HG03060 (cell line): Measurements from ENCODE around the gene PRCC.

ENCODE experiments used
- ATAC-seq: cut with Tn5 transposase; IDR thresholded peaks from one replicate; pipeline ENCODE4 v1.9.1; 2021; ENCODE audit warnings: low read depth, moderate number of reproducible peaks; ENCODE audit not compliant: unreplicated experiment

PRCC gene

GRCh38 chr1:156794506-156795373 lies 27.4 kb downstream of the PRCC start:
- no peak for ATAC-seq

DNA sequence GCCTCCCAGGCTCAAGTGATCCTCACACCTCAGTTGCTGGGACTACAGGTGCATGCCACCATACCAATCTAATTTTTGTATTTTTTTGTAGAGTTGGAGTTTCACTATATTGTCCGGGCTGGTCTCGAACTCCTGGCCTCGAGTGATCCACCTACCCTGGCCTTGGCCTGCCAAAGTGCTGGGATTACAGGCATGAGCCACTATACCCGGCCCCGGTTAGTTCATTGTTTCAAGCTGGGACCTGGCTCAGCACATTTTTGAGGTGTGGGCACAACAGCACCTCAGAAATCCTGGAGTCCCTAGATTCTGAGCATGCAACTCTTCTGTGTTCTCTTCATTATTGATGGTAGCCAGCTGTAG lies 28.0 kb downstream of the PRCC start:
- no peak for ATAC-seq

GRCh38 chr1:156795787-156796186 lies 28.5 kb downstream of the PRCC start:
- no peak for ATAC-seq

DNA sequence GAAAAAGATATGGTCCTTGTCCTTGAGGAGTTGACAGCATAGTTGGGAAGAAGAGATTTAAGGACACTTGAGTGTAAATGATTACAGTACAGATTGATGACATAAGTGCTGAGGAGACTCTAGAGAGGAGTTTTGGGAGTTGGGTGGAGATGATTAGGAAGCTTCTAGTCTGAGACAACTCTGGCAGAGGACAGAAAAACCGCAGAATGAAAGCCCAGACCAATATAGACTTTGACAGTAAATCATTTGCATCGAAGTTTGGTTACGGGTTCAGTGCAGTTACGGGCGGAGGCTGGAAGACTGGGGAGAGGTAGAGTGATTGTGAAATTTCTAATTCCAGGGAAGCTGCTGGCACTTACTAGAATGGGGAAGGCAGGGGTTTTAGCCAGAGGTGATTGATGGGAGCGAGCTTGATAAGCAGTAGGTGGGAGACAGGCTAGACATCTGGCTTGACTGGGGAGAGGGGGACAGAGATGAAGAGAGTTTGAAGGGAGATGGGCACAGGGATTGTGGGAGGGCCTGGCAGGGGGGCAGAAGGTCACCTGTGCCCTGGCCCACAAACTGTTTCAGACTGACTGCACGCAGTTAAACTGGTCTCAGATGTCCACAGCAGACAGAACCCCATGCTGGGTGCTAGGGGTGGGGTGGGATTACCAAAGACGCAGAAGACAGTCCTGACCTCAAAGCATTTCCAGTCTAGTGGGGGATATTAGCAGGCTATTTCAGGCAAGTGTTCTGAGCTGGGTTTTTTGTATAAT lies 29.2 kb downstream of the PRCC start:
- ATAC-seq: no peak

GRCh38 chr1:156797212-156797871 lies 30.0 kb downstream of the PRCC start:
- ATAC-seq: no peak

GRCh38 chr1:156801409-156802121 lies 34.2 kb downstream of the PRCC start:
- no peak for ATAC-seq

GRCh38 chr1:156802421-156802935 lies 35.1 kb downstream of the PRCC start:
- ATAC-seq: no peak

- ATAC-seq: no peak
Observed at GRCh38 chr1:156803086-156803851, 35.9 kb downstream of the PRCC start.

- no peak for ATAC-seq
Observed at GRCh38 chr1:156804026-156804425, 36.7 kb downstream of the PRCC start.

DNA sequence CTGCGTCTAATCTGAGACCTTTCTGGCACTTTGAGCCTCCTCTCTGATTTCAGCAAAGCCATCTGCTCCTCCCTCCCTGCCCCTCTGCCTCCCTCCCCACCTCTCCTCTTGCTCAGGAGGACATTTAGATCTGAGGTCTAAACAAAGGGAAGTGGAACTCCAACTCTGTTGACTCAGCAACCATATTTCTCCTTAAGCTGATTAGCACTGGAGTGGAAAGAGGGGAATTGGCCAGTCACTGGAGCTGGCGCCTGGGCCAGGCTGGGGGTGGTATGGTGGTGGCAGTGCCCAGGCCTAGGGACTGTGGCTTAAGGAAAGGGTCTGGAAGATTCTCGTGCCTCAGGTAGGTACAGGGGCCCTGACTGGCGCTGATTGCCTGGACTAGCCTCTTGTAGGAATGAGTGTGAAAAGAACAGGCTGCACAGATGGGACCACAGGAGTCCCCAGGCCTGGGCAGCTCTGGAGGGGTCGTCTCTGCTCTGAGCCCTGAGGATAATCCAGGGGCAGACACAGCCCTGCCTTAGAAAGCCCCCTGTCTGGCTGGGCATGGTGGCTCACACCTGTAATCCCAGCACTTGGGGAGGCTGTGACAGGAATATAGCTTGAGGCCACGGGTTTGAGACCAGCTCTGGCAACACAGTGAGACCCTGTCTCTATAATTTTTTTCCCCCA lies 37.4 kb downstream of the PRCC start:
- ATAC-seq: no peak

- ATAC-seq: no peak
Observed at GRCh38 chr1:156805766-156806511, 38.6 kb downstream of the PRCC start.

- ATAC-seq: no peak
Observed at GRCh38 chr1:156806512-156807440, 39.4 kb downstream of the PRCC start.

- no peak for ATAC-seq
Observed at GRCh38 chr1:156807627-156808026, 40.3 kb downstream of the PRCC start.

DNA sequence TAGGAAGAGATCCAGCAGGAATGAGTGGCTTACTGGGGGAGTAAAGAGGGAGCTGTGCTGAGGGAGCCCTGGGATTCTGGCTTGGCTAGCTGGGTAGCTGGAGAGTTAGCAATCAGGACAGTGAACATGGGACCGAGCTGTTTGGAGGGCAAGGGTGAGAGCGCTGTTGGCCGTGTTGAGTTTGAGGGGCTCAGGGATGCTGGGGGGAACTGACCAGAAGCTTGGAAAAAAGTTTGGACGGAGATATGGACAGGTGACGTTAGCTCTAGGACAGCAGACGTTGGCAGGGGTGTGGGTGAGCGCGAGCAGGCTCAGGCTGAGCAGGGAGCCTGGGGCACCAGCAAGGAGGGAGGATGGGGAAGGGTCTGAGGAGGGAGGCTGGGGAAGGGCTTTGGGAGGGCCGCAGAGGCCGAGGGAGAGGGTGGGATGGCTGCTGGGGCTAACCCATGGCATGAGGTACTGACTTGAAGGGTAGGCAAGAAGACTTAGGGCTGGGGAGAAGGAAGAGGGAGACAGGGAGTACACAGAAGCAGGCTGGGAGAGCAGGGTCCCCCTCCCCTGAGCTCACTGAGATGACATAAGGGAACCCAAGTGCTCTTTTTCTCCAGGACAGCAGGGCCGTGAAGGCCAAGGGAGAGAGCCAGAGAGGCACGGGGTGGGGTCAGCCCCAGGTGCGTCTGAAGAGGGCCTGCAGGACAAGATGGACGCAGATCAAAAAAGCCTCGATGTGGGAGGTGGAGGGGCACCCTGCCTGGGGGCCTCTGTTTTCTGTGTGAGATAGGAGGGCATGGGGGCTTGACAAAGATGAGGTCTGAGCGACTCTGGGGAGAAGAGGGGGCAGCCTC lies 41.1 kb downstream of the PRCC start:
- ATAC-seq: no peak

- no peak for ATAC-seq
Observed at GRCh38 chr1:156809281-156809680, 41.9 kb downstream of the PRCC start.

DNA sequence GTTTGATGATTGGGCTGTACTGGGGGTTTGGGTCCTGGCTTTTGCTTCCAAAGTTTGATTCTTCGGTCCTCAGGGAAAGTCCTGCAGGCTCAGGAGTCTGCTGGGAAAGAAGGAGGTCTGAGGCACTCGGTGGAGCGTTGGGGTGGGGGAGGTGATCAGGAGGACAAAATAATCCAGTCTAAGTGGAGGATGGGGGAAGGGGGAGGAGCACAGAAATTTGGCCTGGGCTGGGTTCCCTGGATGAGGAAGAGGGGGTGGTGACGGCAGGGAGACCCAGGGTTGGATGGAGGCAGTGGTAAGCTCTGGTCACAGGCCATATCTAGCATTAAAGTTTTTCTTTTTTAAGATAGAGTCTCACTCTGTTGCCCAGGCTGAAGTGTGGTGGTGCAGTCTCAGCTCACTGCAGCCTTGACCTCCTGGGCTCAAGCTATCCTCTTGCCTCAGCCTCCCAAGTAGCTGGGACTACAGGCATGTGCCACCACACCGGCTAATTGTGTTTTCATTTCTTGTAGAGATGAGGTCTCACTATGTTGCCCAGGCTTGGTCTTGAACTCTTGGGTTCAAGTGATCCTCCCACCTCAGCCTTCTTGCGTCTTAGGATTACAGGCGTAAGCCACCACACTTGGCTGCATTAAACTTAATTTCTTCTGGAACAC lies 42.5 kb downstream of the PRCC start:
- no peak for ATAC-seq
